HG02571 (cell line): ENCODE data around the gene CHRD.
"Not testable (repeated sequence)": the region's sequence is repeated elsewhere in the genome, so short reads cannot be mapped to it uniquely, and the experiment has no call there.

Source experiments
- ATAC-seq: cut with Tn5 transposase; IDR thresholded peaks from one replicate; pipeline ENCODE4 v1.9.1; 2021; ENCODE audit warnings: mild to moderate bottlenecking, moderate library complexity; ENCODE audit not compliant: unreplicated experiment

The CHRD gene

GRCh38 chr3:184414418-184415202, 34.8 kb downstream of the CHRD start:
- no peak for ATAC-seq

- no peak for ATAC-seq
Measured at GRCh38 chr3:184415203-184415490, 35.3 kb downstream of the CHRD start.

- peak; percentile 85 for ATAC-seq
Measured at GRCh38 chr3:184417619-184418327, 37.9 kb downstream of the CHRD start.

- ATAC-seq, result no peak
Measured at GRCh38 chr3:184419171-184419570, 39.3 kb downstream of the CHRD start.

GRCh38 chr3:184423561-184423960, 43.7 kb downstream of the CHRD start:
- ATAC-seq, result no peak

- no peak for ATAC-seq
Measured at GRCh38 chr3:184426691-184427141, 46.9 kb downstream of the CHRD start.

- no peak for ATAC-seq
Measured at GRCh38 chr3:184428561-184429175, 48.8 kb downstream of the CHRD start.

GRCh38 chr3:184429786-184430185, 49.9 kb downstream of the CHRD start:
- no peak for ATAC-seq

GRCh38 chr3:184430940-184431339, 51.1 kb downstream of the CHRD start:
- ATAC-seq, result no peak

GRCh38 chr3:184433178-184433577, 53.3 kb downstream of the CHRD start:
- ATAC-seq, result not testable (repeated sequence)

GRCh38 chr3:184439096-184439495, 59.2 kb downstream of the CHRD start:
- ATAC-seq, result no peak
